Activated CD4-positive, alpha-beta memory T cell treated with anti-CD3 and anti-CD28 coated beads, Interleukin-2, amount 10 ng/mL, durations not matched to agents 7 days and 5 days (primary cell): ENCODE data around the gene PTH2. TPM values are rescaled to one million over a fixed set of nuclear protein-coding genes. Genes with fewer than 3 reads are reported as not detected.
A peak's percentile ranks its signal among the peaks of the same experiment; 100 is the strongest.

Experiments
- CTCF ChIA-PET: fragments of 350-600 bp; sonication (Branson Sonifier 250); formaldehyde crosslinking; loops from one replicate; lab custom pipeline; 2021; ENCODE audit warnings: antibody characterized with exemption, inconsistent platforms; lab: Charles Lee
- POLR2A ChIA-PET: fragments of 350-600 bp; sonication (Branson Sonifier 250); formaldehyde crosslinking; loops from one replicate; lab custom pipeline; 2021; ENCODE audit warnings: antibody characterized with exemption; lab: Charles Lee
- DNase-seq: peaks from one replicate; pipeline ENCODE4 v3.0.0-alpha.2; 2020
- H3K27ac Mint-ChIP-seq: one replicate; pipeline ENCODE4 v1.8.0; 2021; ENCODE audit warnings: mild to moderate bottlenecking, mixed read lengths
- H3K27me3 Mint-ChIP-seq: one replicate; pipeline ENCODE4 v1.8.0; 2021; ENCODE audit warnings: mixed read lengths
- H3K36me3 Mint-ChIP-seq: one replicate; pipeline ENCODE4 v1.8.0; 2021; ENCODE audit warnings: low read depth, mixed read lengths
- H3K4me1 Mint-ChIP-seq: one replicate; pipeline ENCODE4 v1.8.0; 2021; ENCODE audit warnings: mixed read lengths
- H3K4me3 Mint-ChIP-seq: one replicate; pipeline ENCODE4 v1.8.0; 2021; ENCODE audit warnings: mild to moderate bottlenecking, mixed read lengths
- H3K9me3 Mint-ChIP-seq: one replicate; pipeline ENCODE4 v1.8.0; 2021; ENCODE audit warnings: mixed read lengths
- total RNA-seq, 2 experiments: library from RNA; stranded (reverse); gene quantifications; one replicate each; pipeline ENCODE4 v1.2.3, GENCODE V29; 2021

The PTH2 gene
- not detected for total RNA-seq

GRCh38 chr19:49423071-49423984 lies at the start of gene PTH2:
PTH2 (minus strand) TSS chr19:49423441; CDS start chr19:49423339, 102 bp downstream.
- POLR2A ChIA-PET: interaction anchor here (1.0 kb wide), 1 partner anchor 76 kb away, joined by 3 read pairs; no protein-coding TSS in a partner anchor
- Mint-ChIP-seq H3K4me3 (peak within 1 kb of the TSS; percentile 71), H3K4me1 (peaks cover 51% of the 10 kb centered on the region), H3K27me3 (peaks cover 91% of the 10 kb centered on the region), H3K9me3 (no peaks in the 10 kb centered on the region), H3K27ac (peak within 1 kb of the TSS; percentile 20), H3K36me3 (no peaks in the 10 kb centered on the region)
- CTCF ChIA-PET: interaction anchor here (1.1 kb wide), 1 partner anchor 12 kb away, joined by 3 read pairs; no protein-coding TSS in a partner anchor
- DNase-seq: no peak

GRCh38 chr19:49472936-49473335 lies 49.7 kb upstream of the PTH2 start:
- Mint-ChIP-seq H3K4me1 (peaks cover 68% of the 10 kb centered on the region), H3K9me3 (no peaks in the 10 kb centered on the region), H3K4me3 (peak overlapping the region; percentile 97), H3K27me3 (no peaks in the 10 kb centered on the region), H3K27ac (peak overlapping the region; percentile 92), H3K36me3 (peaks cover 27% of the 10 kb centered on the region)
- DNase-seq: no peak
- CTCF ChIA-PET: interaction anchor here (0.6 to 5.9 kb wide), 20 partner anchors 15 to 203 kb away, joined by 3 to 159 read pairs (median 4); partner anchors contain the start of genes ALDH16A1, PIH1D1, PRMT1 and RPL13A
- POLR2A ChIA-PET: interaction anchor here (0.6 to 10.7 kb wide), 13 partner anchors 10 to 204 kb away, joined by 3 to 192 read pairs (median 6); partner anchors contain the start of genes ALDH16A1, PIH1D1, PRMT1 and RPL13A

GRCh38 chr19:49470615-49470978 lies 47.4 kb upstream of the PTH2 start:
- Mint-ChIP-seq H3K4me3 (peak overlapping the region; percentile 59), H3K27me3 (no peaks in the 10 kb centered on the region), H3K36me3 (peaks cover 17% of the 10 kb centered on the region), H3K4me1 (peaks cover 57% of the 10 kb centered on the region), H3K27ac (peak overlapping the region; percentile 100), H3K9me3 (no peaks in the 10 kb centered on the region)
- ChIA-PET POLR2A (interaction anchor here (0.8 to 10.7 kb wide), 17 partner anchors 11 to 206 kb away, joined by 3 to 192 read pairs (median 4); partner anchors contain the start of genes ALDH16A1, PIH1D1 and RPL13A), CTCF (interaction anchor here (0.6 to 5.9 kb wide), 20 partner anchors 16 to 591 kb away, joined by 3 to 159 read pairs (median 4); partner anchors contain the start of genes ALDH16A1, CD37, GYS1 and PIH1D1)
- no peak for DNase-seq

- DNase-seq: peak; percentile 91
- Mint-ChIP-seq H3K4me3 (peak overlapping the region; percentile 59), H3K36me3 (peaks cover 15% of the 10 kb centered on the region), H3K9me3 (no peaks in the 10 kb centered on the region), H3K27ac (peak overlapping the region; percentile 100), H3K27me3 (no peaks in the 10 kb centered on the region), H3K4me1 (peaks cover 55% of the 10 kb centered on the region)
- POLR2A ChIA-PET: interaction anchor here (0.8 to 10.7 kb wide), 23 partner anchors 10 to 206 kb away, joined by 3 to 192 read pairs (median 4); partner anchors contain the start of genes ALDH16A1, CD37, PIH1D1 and PRMT1
- CTCF ChIA-PET: interaction anchor here (0.7 to 5.9 kb wide), 21 partner anchors 15 to 591 kb away, joined by 3 to 159 read pairs (median 4); partner anchors contain the start of genes ALDH16A1, CD37, GYS1 and PIH1D1
Observed at GRCh38 chr19:49469828-49470614, 46.8 kb upstream of the PTH2 start.

GRCh38 chr19:49468746-49469447 lies 45.7 kb upstream of the PTH2 start:
- ChIA-PET POLR2A (interaction anchor here (0.7 to 10.7 kb wide), 19 partner anchors 9 to 207 kb away, joined by 3 to 192 read pairs (median 5); partner anchors contain the start of genes ALDH16A1, CD37, PIH1D1 and PRMT1), CTCF (interaction anchor here (0.8 to 5.9 kb wide), 8 partner anchors 14 to 243 kb away, joined by 3 to 159 read pairs (median 10); partner anchors contain the start of genes ALDH16A1 and PIH1D1)
- Mint-ChIP-seq H3K4me1 (peaks cover 55% of the 10 kb centered on the region), H3K36me3 (peaks cover 21% of the 10 kb centered on the region), H3K27ac (peak overlapping the region; percentile 100), H3K9me3 (no peaks in the 10 kb centered on the region), H3K27me3 (no peaks in the 10 kb centered on the region), H3K4me3 (peak overlapping the region; percentile 77)
- peak; percentile 96 for DNase-seq

- no peaks in the 10 kb centered on the region for H3K27me3 Mint-ChIP-seq
Observed at GRCh38 chr19:49468199-49468598, 45.0 kb upstream of the PTH2 start.

GRCh38 chr19:49465371-49465770 lies 42.1 kb upstream of the PTH2 start:
- Mint-ChIP-seq H3K36me3 (peaks cover 27% of the 10 kb centered on the region), H3K27ac (peak overlapping the region; percentile 26), H3K9me3 (no peaks in the 10 kb centered on the region), H3K27me3 (no peaks in the 10 kb centered on the region), H3K4me1 (peaks cover 26% of the 10 kb centered on the region), H3K4me3 (no peak overlapping the region)
- no peak for DNase-seq
- ChIA-PET POLR2A (interaction anchor here (0.7 to 10.7 kb wide), 2 partner anchors 12 to 20 kb away, joined by 5 to 192 read pairs; partner anchors contain the start of genes ALDH16A1 and PIH1D1), CTCF (no interaction called here)

More at GRCh38 chr19:49468199-49468598, 45.0 kb upstream of the PTH2 start:
- peaks cover 21% of the 10 kb centered on the region for H3K36me3 Mint-ChIP-seq
- CTCF ChIA-PET: interaction anchor here (3.2 kb wide), 1 partner anchor 243 kb away, joined by 13 read pairs; no protein-coding TSS in a partner anchor
- POLR2A ChIA-PET: interaction anchor here (1.0 to 10.7 kb wide), 7 partner anchors 9 to 208 kb away, joined by 3 to 192 read pairs (median 6); partner anchors contain the start of genes ALDH16A1, PIH1D1 and PRMT1
- no peaks in the 10 kb centered on the region for H3K9me3 Mint-ChIP-seq
- peaks cover 50% of the 10 kb centered on the region for H3K4me1 Mint-ChIP-seq
- peak overlapping the region; percentile 100 for H3K27ac Mint-ChIP-seq
- DNase-seq: no peak
- peak overlapping the region; percentile 77 for H3K4me3 Mint-ChIP-seq

GRCh38 chr19:49463960-49464740 lies 40.9 kb upstream of the PTH2 start:
- Mint-ChIP-seq H3K4me3 (no peak overlapping the region), H3K36me3 (peaks cover 33% of the 10 kb centered on the region), H3K9me3 (no peaks in the 10 kb centered on the region), H3K27ac (no peak overlapping the region), H3K27me3 (no peaks in the 10 kb centered on the region), H3K4me1 (peaks cover 20% of the 10 kb centered on the region)
- POLR2A ChIA-PET: interaction anchor here (10.7 kb wide), 1 partner anchor 11 kb away, joined by 192 read pairs; the partner anchor contains the start of genes ALDH16A1 and PIH1D1
- CTCF ChIA-PET: no interaction called here
- no peak for DNase-seq

- peaks cover 21% of the 10 kb centered on the region for H3K4me1 Mint-ChIP-seq
- ChIA-PET POLR2A (interaction anchor here (1.3 kb wide), 1 partner anchor 9 kb away, joined by 3 read pairs; the partner anchor contains the start of gene ALDH16A1), CTCF (no interaction called here)
- no peaks in the 10 kb centered on the region for H3K9me3 Mint-ChIP-seq
- no peaks in the 10 kb centered on the region for H3K27me3 Mint-ChIP-seq
- H3K36me3 Mint-ChIP-seq: peaks cover 27% of the 10 kb centered on the region
- no peak overlapping the region for H3K4me3 Mint-ChIP-seq
- no peak for DNase-seq
- H3K27ac Mint-ChIP-seq: no peak overlapping the region
Observed at GRCh38 chr19:49462492-49462891, 39.3 kb upstream of the PTH2 start.

GRCh38 chr19:49461656-49462055 lies 38.4 kb upstream of the PTH2 start:
- Mint-ChIP-seq H3K36me3 (peaks cover 28% of the 10 kb centered on the region), H3K27me3 (no peaks in the 10 kb centered on the region), H3K4me3 (no peak overlapping the region), H3K9me3 (no peaks in the 10 kb centered on the region), H3K27ac (no peak overlapping the region), H3K4me1 (peaks cover 24% of the 10 kb centered on the region)
- POLR2A ChIA-PET: interaction anchor here (1.3 to 5.2 kb wide), 2 partner anchors 8 kb away, joined by 3 to 47 read pairs; partner anchors contain the start of gene ALDH16A1
- DNase-seq: no peak
- CTCF ChIA-PET: no interaction called here
